ENCODE measurements around the gene PANX1. TPM values are rescaled to one million over a fixed set of nuclear protein-coding genes. Genes with fewer than 3 reads are reported as not detected.
A peak's percentile ranks its signal among the peaks of the same experiment; 100 is the strongest.
"Not testable (repeated sequence)": the region's sequence is repeated elsewhere in the genome, so short reads cannot be mapped to it uniquely, and the experiment has no call there.

Gene PANX1
- total RNA-seq, 1 donor from 2014 or later, result 9.7 TPM

GRCh38 chr11:94149431-94150017 is 20.9 kb downstream of the PANX1 start:
- ATAC-seq (no peak), DNase-seq (ENCODE audit: low spot score) (no peak)

GRCh38 chr11:94150056-94150455 is 21.4 kb downstream of the PANX1 start:
- DNase-seq (ENCODE audit: low spot score) (no peak), ATAC-seq (no peak)

GRCh38 chr11:94150704-94151685 is 22.4 kb downstream of the PANX1 start:
- DNase-seq (ENCODE audit: low spot score) (no peak), ATAC-seq (no peak)

GRCh38 chr11:94151903-94152677 is 23.4 kb downstream of the PANX1 start:
- DNase-seq (ENCODE audit: low spot score) (no peak), ATAC-seq (peak; percentile 34)

GRCh38 chr11:94152678-94153065 is 24.0 kb downstream of the PANX1 start:
- ATAC-seq (peak; percentile 5), DNase-seq (ENCODE audit: low spot score) (no peak)

GRCh38 chr11:94153320-94153719 is 24.7 kb downstream of the PANX1 start:
- DNase-seq (ENCODE audit: low spot score) (peak; percentile 73), ATAC-seq (peak; percentile 88)

- ATAC-seq, result no peak
- no peak for DNase-seq (ENCODE audit: low spot score)
These were observed 25.6 kb downstream of the PANX1 start for GRCh38 chr11:94154095-94154856.

GRCh38 chr11:94157339-94157738 is 28.7 kb downstream of the PANX1 start:
- ATAC-seq; DNase-seq (ENCODE audit: low spot score): not testable (repeated sequence)

- ATAC-seq (no peak), DNase-seq (ENCODE audit: low spot score) (no peak)
These were observed 40.2 kb downstream of the PANX1 start for GRCh38 chr11:94168882-94169281.

- DNase-seq (ENCODE audit: low spot score), result no peak
- ATAC-seq, result no peak
These were observed 40.9 kb downstream of the PANX1 start for GRCh38 chr11:94169516-94169915.

- DNase-seq (ENCODE audit: low spot score) (no peak), ATAC-seq (no peak)
These were observed 41.4 kb downstream of the PANX1 start for GRCh38 chr11:94169930-94170545.

- DNase-seq (ENCODE audit: low spot score) (no peak), ATAC-seq (no peak)
These were observed 42.3 kb downstream of the PANX1 start for GRCh38 chr11:94170953-94171352.

GRCh38 chr11:94171693-94172440 is 43.2 kb downstream of the PANX1 start:
- peak; percentile 75 for ATAC-seq
- no peak for DNase-seq (ENCODE audit: low spot score)

- DNase-seq (ENCODE audit: low spot score) (no peak), ATAC-seq (no peak)
These were observed 46.9 kb downstream of the PANX1 start for GRCh38 chr11:94175535-94175934.

GRCh38 chr11:94178331-94178730 is 49.7 kb downstream of the PANX1 start:
- no peak for ATAC-seq

GRCh38 chr11:94179696-94180095 is 51.1 kb downstream of the PANX1 start:
- no peak for ATAC-seq
- DNase-seq (ENCODE audit: low spot score), result no peak

More at GRCh38 chr11:94178331-94178730, 49.7 kb downstream of the PANX1 start:
- no peak for DNase-seq (ENCODE audit: low spot score)

- DNase-seq (ENCODE audit: low spot score) (no peak), ATAC-seq (no peak)
These were observed 52.9 kb downstream of the PANX1 start for GRCh38 chr11:94181526-94181925.

GRCh38 chr11:94181943-94182342 is 53.3 kb downstream of the PANX1 start:
- ATAC-seq (no peak), DNase-seq (ENCODE audit: low spot score) (no peak)

- DNase-seq (ENCODE audit: low spot score), result no peak
- ATAC-seq, result peak; percentile 26
These were observed 54.7 kb downstream of the PANX1 start for GRCh38 chr11:94183251-94183885.

Data from left lobe of liver (tissue), 2 donors.